BLaER1 (cell line): ENCODE results near the gene PEX7.
"Not testable (repeated sequence)": the region's sequence is repeated elsewhere in the genome, so short reads cannot be mapped to it uniquely, and the experiment has no call there.

Source experiments
- H3K27ac ChIP-seq: shearing (Covaris generic); formaldehyde crosslinking; 2 replicates; pipeline ENCODE4 v1.8.1; 2022
- H3K27me3 ChIP-seq: shearing (Covaris generic); formaldehyde crosslinking; 2 replicates; pipeline ENCODE4 v1.8.1; 2022
- H3K36me3 ChIP-seq: shearing (Covaris generic); formaldehyde crosslinking; 2 replicates; pipeline ENCODE4 v1.8.1; 2022
- H3K4me1 ChIP-seq: shearing (Covaris generic); formaldehyde crosslinking; 2 replicates; pipeline ENCODE4 v1.8.1; 2022
- H3K4me2 ChIP-seq: shearing (Covaris generic); formaldehyde crosslinking; 2 replicates; pipeline ENCODE4 v1.8.1; 2022
- H3K4me3 ChIP-seq: shearing (Covaris generic); formaldehyde crosslinking; 2 replicates; pipeline ENCODE4 v1.8.1; 2022
- H3K9ac ChIP-seq: shearing (Covaris generic); formaldehyde crosslinking; 2 replicates; pipeline ENCODE4 v1.8.1; 2022
- H3K9me3 ChIP-seq: shearing (Covaris generic); formaldehyde crosslinking; 2 replicates; pipeline ENCODE4 v1.8.1; 2022
- H4K20me1 ChIP-seq: shearing (Covaris generic); formaldehyde crosslinking; 2 replicates; pipeline ENCODE4 v1.8.1; 2022
- Cebpa-rat ChIP-seq: shearing (Covaris generic); IDR thresholded peaks from 2 replicates; pipeline ENCODE4 v1.8.1; 2022

The PEX7 gene

DNA sequence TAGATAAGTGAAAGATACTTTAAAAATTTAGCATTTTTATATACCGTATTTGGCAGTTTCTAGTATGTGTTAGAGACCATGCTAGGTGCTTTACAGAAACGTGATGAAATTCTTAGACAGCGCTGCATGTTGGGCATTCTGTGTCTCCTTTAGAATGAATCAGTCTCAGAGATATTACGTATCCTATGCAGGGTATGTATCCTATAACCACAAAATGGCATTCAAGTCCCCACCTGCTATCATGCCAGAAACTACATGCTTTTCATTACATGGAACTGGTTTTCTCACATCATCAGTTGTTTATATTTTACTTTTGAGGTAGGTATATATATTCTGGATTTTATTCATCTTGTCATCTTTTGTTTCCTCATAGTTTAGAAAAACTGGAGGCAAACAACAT, 42.3 kb downstream of the PEX7 start:
- Histone ChIP-seq H4K20me1 (no peaks in the 10 kb centered on the region), H3K9me3 (no peaks in the 10 kb centered on the region), H3K36me3 (0 out of 2 replicates have a peak, but pooled peaks cover 4% of the 10 kb centered on the region), H3K4me1 (no peaks in the 10 kb centered on the region), H3K27ac (no peak overlapping the region), H3K4me2 (no peak overlapping the region), H3K4me3 (no peak overlapping the region), H3K9ac (no peak overlapping the region), H3K27me3 (no peaks in the 10 kb centered on the region)
- no peak for TF ChIP-seq Cebpa-rat

DNA sequence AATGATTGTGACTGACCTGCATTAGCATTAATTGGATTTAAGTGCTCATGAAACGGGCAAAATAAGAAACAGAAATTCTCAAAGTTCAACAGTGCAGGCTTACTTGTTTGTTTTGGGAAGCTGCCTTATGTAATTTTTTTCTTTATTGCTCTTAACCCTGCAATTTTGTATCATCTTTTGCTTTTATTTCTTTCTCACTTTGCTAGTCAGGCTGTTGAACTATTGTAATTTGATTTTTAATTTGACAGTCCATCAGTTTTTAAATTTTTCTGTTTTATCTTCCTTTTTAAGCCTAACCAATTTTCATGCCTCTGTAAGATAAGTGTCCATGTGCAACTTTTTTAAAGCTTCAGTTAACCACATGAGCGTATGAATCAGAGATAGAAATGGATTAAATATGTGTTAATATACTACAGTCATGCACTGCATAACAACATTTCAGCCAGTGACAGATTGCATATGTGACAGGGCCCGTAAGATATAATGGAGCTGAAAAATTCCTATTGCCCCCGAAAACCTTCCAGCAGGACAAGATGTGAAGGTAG, 44.6 kb downstream of the PEX7 start:
- H3K4me2 ChIP-seq = no peak overlapping the region
- no peak overlapping the region for H3K4me3 ChIP-seq
- no peak overlapping the region for H3K27ac ChIP-seq
- no peak for TF ChIP-seq Cebpa-rat
- no peaks in the 10 kb centered on the region for H3K9me3 ChIP-seq
- H3K4me1 ChIP-seq = no peaks in the 10 kb centered on the region
- no peaks in the 10 kb centered on the region for H4K20me1 ChIP-seq
- no peak overlapping the region for H3K9ac ChIP-seq
- H3K27me3 ChIP-seq = no peaks in the 10 kb centered on the region
- H3K36me3 ChIP-seq = 0 out of 2 replicates have a peak, but pooled peaks cover 4% of the 10 kb centered on the region

DNA sequence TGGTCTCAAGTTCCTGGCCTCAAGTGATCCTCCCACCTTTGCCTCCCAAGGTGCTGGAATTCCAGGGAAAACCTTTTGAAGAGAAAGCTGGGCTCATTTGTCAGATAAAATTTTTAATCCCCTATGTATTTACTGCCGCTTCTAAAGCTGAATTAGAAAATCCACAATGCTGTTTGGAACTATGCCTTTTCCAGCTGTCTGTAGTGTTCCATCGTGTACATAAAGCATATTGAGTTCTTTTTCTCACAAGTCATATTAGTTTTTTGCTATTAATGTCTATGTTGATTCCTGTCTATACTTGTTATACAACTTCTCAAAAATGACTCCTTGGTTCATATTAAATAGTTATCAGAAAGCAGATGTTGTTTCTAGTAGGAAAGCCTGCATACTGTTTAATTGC, 47.1 kb downstream of the PEX7 start:
- TF ChIP-seq Cebpa-rat = no peak
- Histone ChIP-seq H3K27me3 (no peaks in the 10 kb centered on the region), H4K20me1 (no peaks in the 10 kb centered on the region), H3K4me2 (no peak overlapping the region), H3K36me3 (peaks cover 15% of the 10 kb centered on the region; the same call in 1 of the 2 replicates), H3K4me3 (no peak overlapping the region), H3K4me1 (no peaks in the 10 kb centered on the region), H3K9ac (no peak overlapping the region), H3K27ac (no peak overlapping the region), H3K9me3 (peaks cover 16% of the 10 kb centered on the region)

DNA sequence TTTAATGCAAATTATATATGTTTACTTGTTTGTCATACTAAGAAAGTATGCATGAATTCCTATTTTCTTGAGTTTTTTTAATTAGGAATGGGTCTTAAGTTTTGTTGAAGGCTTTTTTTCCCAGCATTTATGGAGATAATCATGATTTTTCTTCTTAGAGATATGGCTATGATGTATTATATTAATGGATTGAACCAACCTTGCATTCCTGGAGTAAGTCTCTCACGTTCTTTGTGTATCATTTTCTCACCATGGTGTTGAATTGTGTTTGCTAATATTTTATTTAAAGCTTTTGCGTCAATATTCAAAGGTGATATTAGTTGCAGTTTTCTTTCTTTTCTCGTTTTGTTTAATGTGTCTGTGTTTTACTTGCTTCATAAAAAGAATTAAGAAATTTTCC, 51.4 kb downstream of the PEX7 start:
- H3K9ac ChIP-seq = no peak overlapping the region
- no peak overlapping the region for H3K27ac ChIP-seq
- H3K27me3 ChIP-seq = no peaks in the 10 kb centered on the region
- H4K20me1 ChIP-seq = no peaks in the 10 kb centered on the region
- no peak overlapping the region for H3K4me2 ChIP-seq
- no peak overlapping the region for H3K4me3 ChIP-seq
- TF ChIP-seq Cebpa-rat = no peak
- H3K9me3 ChIP-seq = peaks cover 21% of the 10 kb centered on the region
- no peaks in the 10 kb centered on the region for H3K4me1 ChIP-seq
- H3K36me3 ChIP-seq = peaks cover 15% of the 10 kb centered on the region; the same call in 1 of the 2 replicates

DNA sequence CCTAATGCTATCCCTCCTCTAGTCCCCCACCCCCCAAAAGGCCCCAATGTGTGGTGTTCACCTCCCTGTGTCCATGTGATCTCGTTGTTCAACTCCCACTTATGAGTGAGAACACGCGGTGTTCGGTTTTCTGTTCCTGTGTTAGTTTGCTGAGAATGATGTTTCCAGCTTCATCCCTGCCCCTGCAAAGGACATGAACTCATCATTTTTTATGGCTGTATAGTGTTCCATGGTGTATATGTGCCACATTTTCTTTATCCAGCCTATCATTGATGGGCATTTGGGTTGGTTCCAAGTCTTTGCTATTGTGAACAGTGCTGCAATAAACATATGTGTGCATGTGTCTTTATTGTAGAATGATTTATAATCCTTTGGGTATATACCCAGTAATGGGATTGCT, 54.1 kb downstream of the PEX7 start:
- H3K9me3 ChIP-seq = peaks cover 21% of the 10 kb centered on the region
- not testable (repeated sequence) for H3K27ac ChIP-seq, H3K9ac ChIP-seq, H3K27me3 ChIP-seq, H3K4me2 ChIP-seq, H4K20me1 ChIP-seq, H3K4me1 ChIP-seq, H3K4me3 ChIP-seq
- H3K36me3 ChIP-seq = peaks cover 11% of the 10 kb centered on the region; the same call in 1 of the 2 replicates

DNA sequence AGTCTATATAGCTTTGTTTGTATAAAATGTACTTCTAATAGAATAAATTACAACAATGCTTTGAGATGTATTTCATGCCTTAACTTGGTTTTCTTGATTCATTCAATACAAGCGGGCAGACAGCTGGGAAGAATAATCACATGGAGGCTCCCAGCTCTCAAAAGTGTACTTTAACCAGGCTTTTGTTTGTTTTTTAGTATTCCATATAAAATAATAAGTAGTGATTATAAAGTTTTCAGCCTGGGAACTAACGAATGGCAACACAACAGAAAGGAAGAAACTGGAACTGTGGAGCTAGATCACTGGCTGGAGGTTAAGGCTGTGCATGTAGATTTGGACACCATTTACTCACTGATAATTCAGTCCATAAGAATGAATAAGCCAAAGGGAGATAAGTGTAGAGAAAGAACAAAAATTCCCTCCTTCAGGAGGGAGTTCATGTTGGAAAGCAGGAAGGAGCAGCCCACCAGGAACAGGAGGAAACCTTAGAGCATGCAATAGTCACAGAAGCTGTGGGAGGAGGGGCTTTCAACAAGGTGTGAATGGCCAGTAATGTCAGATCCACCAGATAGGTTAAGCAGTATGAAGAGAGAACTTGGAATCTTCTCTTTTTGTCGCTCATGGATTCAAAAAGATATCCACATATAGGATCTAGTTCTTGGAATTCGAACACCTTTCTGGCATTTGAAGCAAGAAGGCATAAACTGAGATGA, 58.5 kb downstream of the PEX7 start:
- Histone ChIP-seq H3K9ac (no peak overlapping the region), H3K4me3 (no peak overlapping the region)
- no peak for TF ChIP-seq Cebpa-rat

DNA sequence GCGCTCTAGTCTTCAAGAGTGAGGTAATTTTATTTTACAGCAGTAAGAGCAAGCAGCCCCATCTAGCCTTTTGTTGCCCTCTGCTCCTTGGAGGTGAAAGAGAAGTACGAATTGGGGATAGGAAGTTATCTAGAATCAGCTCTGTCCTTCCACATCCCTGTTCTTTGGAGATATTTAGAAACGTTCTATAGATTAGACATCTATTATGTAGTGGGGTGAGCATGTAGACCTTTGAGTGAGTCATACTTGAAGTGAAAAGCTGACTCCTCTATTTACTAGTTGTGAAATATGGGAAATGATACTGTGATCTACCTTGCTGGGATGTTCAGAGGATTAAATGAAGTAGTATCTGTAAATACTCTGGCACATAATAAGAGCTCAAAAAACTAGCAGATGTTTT, 63.7 kb downstream of the PEX7 start:
- no peak overlapping the region for H3K9ac ChIP-seq
- no peaks in the 10 kb centered on the region for H3K36me3 ChIP-seq
- no peak for TF ChIP-seq Cebpa-rat
- peaks cover 19% of the 10 kb centered on the region for H3K4me1 ChIP-seq
- H3K27ac ChIP-seq = no peak overlapping the region
- no peaks in the 10 kb centered on the region for H3K27me3 ChIP-seq
- no peaks in the 10 kb centered on the region for H4K20me1 ChIP-seq
- H3K9me3 ChIP-seq = no peaks in the 10 kb centered on the region
- H3K4me3 ChIP-seq = no peak overlapping the region
- no peak overlapping the region for H3K4me2 ChIP-seq

More for the DNA sequence above, 58.5 kb downstream of the PEX7 start:
- no peak overlapping the region for H3K27ac ChIP-seq
- H3K9me3 ChIP-seq = peaks cover 4% of the 10 kb centered on the region; the same call in 1 of the 2 replicates
- no peaks in the 10 kb centered on the region for H3K4me1 ChIP-seq
- no peaks in the 10 kb centered on the region for H4K20me1 ChIP-seq
- no peaks in the 10 kb centered on the region for H3K27me3 ChIP-seq
- H3K4me2 ChIP-seq = no peak overlapping the region
- H3K36me3 ChIP-seq = no peaks in the 10 kb centered on the region

DNA sequence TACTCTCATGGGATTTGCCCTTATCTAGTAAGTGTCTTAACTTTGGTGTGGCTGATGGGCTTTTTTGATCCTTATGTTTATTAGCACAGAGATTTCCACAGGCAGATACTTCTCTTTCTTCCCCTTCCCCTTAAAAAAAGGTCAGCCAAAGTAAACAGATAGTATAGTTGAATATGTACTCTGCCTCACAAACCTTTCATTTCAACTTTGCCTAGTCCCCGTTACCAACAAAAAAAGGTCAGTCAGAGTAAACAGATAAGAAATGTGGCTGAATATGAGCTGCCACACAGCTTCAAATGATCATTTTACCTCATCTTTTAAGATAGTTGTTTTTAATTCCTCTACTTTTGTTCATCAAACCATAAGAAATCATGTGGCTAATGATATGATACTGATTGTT, 65.6 kb downstream of the PEX7 start:
- Histone ChIP-seq H3K9me3 (0 out of 2 replicates have a peak, but pooled peaks cover 3% of the 10 kb centered on the region), H3K9ac (no peak overlapping the region), H3K27me3 (no peaks in the 10 kb centered on the region), H3K27ac (no peak overlapping the region), H4K20me1 (no peaks in the 10 kb centered on the region), H3K4me3 (no peak overlapping the region), H3K36me3 (no peaks in the 10 kb centered on the region), H3K4me2 (no peak overlapping the region), H3K4me1 (peaks cover 19% of the 10 kb centered on the region)
- TF ChIP-seq Cebpa-rat = no peak

DNA sequence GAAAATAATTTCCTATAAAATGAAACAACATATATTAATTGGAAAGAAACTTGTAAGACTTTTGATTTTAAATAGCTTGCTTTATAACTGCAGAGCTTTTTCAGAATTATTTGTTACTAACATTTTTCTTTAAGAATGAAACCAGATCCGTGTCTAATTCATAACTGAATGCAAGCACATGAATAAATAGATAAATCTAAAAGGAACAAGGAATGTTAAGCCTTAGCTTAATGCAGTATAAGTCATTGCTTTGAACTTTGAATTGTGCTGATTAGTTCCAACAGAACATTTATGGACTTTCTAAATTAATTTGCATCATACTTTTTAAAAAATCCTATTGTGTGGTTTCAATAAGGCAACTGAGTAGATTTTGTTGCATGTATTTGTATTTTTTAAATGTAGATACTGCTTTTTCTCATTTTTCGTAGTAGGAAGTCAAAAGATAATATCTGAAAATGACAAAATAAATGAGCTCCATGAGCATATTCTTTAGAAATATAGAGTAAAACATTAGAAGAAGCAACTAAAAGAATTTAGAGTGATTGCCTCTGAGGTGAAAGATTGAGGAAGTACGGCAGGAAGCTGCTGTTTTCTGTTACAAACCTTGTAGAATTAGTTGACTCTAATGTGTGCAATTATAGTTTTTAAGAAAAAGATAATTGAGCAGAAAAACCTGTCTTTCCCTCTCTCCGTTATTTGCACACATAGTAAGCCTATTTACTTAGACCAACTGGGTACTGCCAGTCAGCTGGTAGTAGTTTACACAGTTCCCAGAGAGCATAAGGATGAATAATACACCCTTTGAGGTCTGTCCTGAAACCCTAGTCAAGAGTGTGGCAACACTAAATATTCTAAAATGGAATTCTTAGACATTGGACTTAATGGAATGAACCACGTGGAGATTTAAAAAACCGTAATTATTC, 67.1 kb downstream of the PEX7 start:
- Histone ChIP-seq H4K20me1 (no peaks in the 10 kb centered on the region), H3K27ac (no peak overlapping the region), H3K36me3 (no peaks in the 10 kb centered on the region), H3K9ac (no peak overlapping the region), H3K4me1 (peaks cover 19% of the 10 kb centered on the region), H3K4me3 (no peak overlapping the region), H3K4me2 (peak overlapping the region; percentile 31), H3K27me3 (no peaks in the 10 kb centered on the region), H3K9me3 (0 out of 2 replicates have a peak, but pooled peaks cover 3% of the 10 kb centered on the region)
- TF ChIP-seq Cebpa-rat = no peak
